ENCODE measurements around the gene SPTBN1.
A peak's percentile ranks its signal among the peaks of the same experiment; 100 is the strongest.
"Not testable (repeated sequence)": the region's sequence is repeated elsewhere in the genome, so short reads cannot be mapped to it uniquely, and the experiment has no call there.

Gene SPTBN1

DNA sequence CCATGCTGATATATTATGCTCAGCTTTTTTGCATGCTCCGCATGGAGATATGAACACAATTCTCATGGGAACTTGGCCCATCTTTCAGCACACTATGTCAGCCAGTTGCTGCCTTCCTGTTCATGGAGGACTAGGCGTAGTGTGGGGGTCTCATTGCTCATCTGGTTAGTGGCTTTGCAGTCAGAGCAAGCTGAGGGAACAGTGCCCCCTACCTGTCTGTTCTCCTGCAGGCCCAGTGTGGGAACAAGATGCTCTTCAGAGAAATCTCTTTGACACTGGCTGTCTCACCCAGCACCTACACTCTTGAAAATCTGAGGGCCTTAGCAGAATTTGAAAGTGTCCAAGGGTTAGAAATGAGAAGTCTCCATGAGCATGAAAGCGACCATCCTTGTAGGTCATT is 47.1 kb downstream of the SPTBN1 start:
- Histone ChIP-seq H3K27me3 (ENCODE audit: low read depth, low read length) (no peaks in the 10 kb centered on the region), H3K4me2 (ENCODE audit: low read length) (no peak overlapping the region), H4K20me1 (ENCODE audit: insufficient read depth, low read length) (no peaks in the 10 kb centered on the region), H3K9me3 (ENCODE audit: insufficient read depth, low read length) (no peaks in the 10 kb centered on the region), H3K4me3 (ENCODE audit: low read length) (no peak overlapping the region), H2AFZ (ENCODE audit: low read depth, low read length) (no peak overlapping the region), H3K9ac (ENCODE audit: low read length) (no peak overlapping the region), H3K27ac (ENCODE audit: low read length) (no peak overlapping the region), H3K36me3 (replicated peaks; ENCODE audit: low read depth, low read length) (no peaks in the 10 kb centered on the region), H3K4me1 (ENCODE audit: low read length) (no peaks in the 10 kb centered on the region), H3K79me2 (ENCODE audit: low read length) (no peaks in the 10 kb centered on the region)
- TF ChIP-seq, protein P1, sequence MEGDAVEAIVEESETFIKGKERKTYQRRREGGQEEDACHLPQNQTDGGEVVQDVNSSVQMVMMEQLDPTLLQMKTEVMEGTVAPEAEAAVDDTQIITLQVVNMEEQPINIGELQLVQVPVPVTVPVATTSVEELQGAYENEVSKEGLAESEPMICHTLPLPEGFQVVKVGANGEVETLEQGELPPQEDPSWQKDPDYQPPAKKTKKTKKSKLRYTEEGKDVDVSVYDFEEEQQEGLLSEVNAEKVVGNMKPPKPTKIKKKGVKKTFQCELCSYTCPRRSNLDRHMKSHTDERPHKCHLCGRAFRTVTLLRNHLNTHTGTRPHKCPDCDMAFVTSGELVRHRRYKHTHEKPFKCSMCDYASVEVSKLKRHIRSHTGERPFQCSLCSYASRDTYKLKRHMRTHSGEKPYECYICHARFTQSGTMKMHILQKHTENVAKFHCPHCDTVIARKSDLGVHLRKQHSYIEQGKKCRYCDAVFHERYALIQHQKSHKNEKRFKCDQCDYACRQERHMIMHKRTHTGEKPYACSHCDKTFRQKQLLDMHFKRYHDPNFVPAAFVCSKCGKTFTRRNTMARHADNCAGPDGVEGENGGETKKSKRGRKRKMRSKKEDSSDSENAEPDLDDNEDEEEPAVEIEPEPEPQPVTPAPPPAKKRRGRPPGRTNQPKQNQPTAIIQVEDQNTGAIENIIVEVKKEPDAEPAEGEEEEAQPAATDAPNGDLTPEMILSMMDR (IDR thresholded peaks at IDR 0.05; ENCODE audit: low read depth, low read length) = peak; percentile 94
- no peak for TF ChIP-seq EZH2phosphoT487 (IDR thresholded peaks at IDR 0.05; ENCODE audit: low read depth)

DNA sequence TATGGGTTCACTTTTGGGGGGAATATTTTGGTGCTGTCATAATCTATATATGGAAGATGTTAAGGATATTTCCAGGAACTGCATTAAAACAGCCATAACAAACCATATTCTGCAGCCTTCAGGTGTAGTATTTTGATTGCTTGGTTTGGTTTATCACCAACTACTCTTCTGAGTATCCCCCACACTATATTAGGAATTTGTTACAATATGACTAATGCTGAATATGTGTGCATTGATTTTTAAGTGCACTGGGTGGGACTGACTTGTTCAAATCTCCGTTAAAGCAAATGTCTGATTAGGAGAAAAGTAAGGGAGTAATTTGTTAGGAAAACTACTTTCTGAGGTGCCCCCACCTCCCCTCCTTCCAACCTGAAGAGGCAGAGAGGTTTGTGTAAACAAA is 47.7 kb downstream of the SPTBN1 start:
- Histone ChIP-seq H3K9ac (ENCODE audit: low read length) (no peak overlapping the region), H3K27me3 (ENCODE audit: low read depth, low read length) (no peaks in the 10 kb centered on the region), H3K4me3 (ENCODE audit: low read length) (no peak overlapping the region), H3K4me2 (ENCODE audit: low read length) (no peak overlapping the region), H3K9me3 (ENCODE audit: insufficient read depth, low read length) (no peaks in the 10 kb centered on the region), H3K4me1 (ENCODE audit: low read length) (no peaks in the 10 kb centered on the region), H3K79me2 (ENCODE audit: low read length) (no peaks in the 10 kb centered on the region), H3K27ac (ENCODE audit: low read length) (no peak overlapping the region), H2AFZ (ENCODE audit: low read depth, low read length) (no peak overlapping the region), H4K20me1 (ENCODE audit: insufficient read depth, low read length) (no peaks in the 10 kb centered on the region), H3K36me3 (replicated peaks; ENCODE audit: low read depth, low read length) (no peaks in the 10 kb centered on the region)
- TF ChIP-seq EZH2phosphoT487 (IDR thresholded peaks at IDR 0.05; ENCODE audit: low read depth) = no peak
- TF ChIP-seq, protein P1 (IDR thresholded peaks at IDR 0.05; ENCODE audit: low read depth, low read length) = no peak

DNA sequence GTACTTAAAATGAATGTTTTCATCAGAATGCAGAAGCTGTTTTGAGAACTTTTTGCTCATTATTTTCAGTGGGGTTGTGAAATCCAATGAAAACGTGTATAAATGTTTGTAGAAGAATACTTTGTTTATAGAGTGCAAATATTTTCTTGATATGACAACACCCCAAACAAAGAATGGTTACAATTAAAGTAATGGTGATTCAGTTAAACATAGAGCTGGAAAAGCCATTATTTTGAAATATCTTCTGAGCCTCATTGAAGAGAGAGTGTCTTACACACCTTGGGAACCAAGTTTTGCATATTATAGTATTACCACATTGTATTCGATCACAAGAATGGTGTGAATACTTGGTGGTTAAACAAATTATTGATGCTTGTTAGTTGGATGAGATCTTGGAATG is 48.7 kb downstream of the SPTBN1 start:
- Histone ChIP-seq H3K9me3 (ENCODE audit: insufficient read depth, low read length) (no peaks in the 10 kb centered on the region), H3K36me3 (replicated peaks; ENCODE audit: low read depth, low read length) (no peaks in the 10 kb centered on the region), H3K27me3 (ENCODE audit: low read depth, low read length) (no peaks in the 10 kb centered on the region), H4K20me1 (ENCODE audit: insufficient read depth, low read length) (no peaks in the 10 kb centered on the region), H3K27ac (ENCODE audit: low read length) (no peak overlapping the region), H3K79me2 (ENCODE audit: low read length) (no peaks in the 10 kb centered on the region), H3K9ac (ENCODE audit: low read length) (no peak overlapping the region), H3K4me1 (ENCODE audit: low read length) (no peaks in the 10 kb centered on the region), H3K4me3 (ENCODE audit: low read length) (no peak overlapping the region), H3K4me2 (ENCODE audit: low read length) (no peak overlapping the region), H2AFZ (ENCODE audit: low read depth, low read length) (no peak overlapping the region)
- TF ChIP-seq, protein P1 (IDR thresholded peaks at IDR 0.05; ENCODE audit: low read depth, low read length) = no peak
- no peak for TF ChIP-seq EZH2phosphoT487 (IDR thresholded peaks at IDR 0.05; ENCODE audit: low read depth)

DNA sequence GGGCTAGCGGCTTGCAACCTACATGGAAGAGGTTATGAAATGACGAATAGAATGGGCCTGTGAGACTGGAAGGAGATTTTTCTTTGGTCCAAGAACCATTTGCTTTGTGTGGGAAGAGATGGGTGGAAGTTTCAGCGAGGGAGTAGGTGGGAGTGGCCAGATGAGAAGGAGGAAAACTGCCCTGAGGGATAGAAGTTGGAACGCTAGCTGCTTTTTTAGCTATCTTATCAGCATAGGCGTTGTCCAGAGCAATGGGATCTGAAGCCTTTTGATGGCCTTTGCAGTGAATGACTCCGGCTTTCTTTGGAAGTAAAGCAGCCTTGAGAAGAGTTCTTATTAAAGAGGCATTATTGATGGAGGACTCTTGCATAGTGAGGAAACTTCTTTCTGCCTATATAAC is 52.4 kb downstream of the SPTBN1 start:
- Histone ChIP-seq H3K4me3 (ENCODE audit: low read length) (no peak overlapping the region), H3K4me2 (ENCODE audit: low read length) (no peak overlapping the region), H2AFZ (ENCODE audit: low read depth, low read length) (no peak overlapping the region), H3K27me3 (ENCODE audit: low read depth, low read length) (no peaks in the 10 kb centered on the region), H3K36me3 (replicated peaks; ENCODE audit: low read depth, low read length) (no peaks in the 10 kb centered on the region), H3K9ac (ENCODE audit: low read length) (no peak overlapping the region), H3K9me3 (ENCODE audit: insufficient read depth, low read length) (no peaks in the 10 kb centered on the region), H3K4me1 (ENCODE audit: low read length) (no peaks in the 10 kb centered on the region), H3K79me2 (ENCODE audit: low read length) (no peaks in the 10 kb centered on the region), H4K20me1 (ENCODE audit: insufficient read depth, low read length) (no peaks in the 10 kb centered on the region), H3K27ac (ENCODE audit: low read length) (no peak overlapping the region)
- TF ChIP-seq EZH2phosphoT487 (IDR thresholded peaks at IDR 0.05; ENCODE audit: low read depth) = no peak
- TF ChIP-seq, protein P1 (IDR thresholded peaks at IDR 0.05; ENCODE audit: low read depth, low read length) = no peak

DNA sequence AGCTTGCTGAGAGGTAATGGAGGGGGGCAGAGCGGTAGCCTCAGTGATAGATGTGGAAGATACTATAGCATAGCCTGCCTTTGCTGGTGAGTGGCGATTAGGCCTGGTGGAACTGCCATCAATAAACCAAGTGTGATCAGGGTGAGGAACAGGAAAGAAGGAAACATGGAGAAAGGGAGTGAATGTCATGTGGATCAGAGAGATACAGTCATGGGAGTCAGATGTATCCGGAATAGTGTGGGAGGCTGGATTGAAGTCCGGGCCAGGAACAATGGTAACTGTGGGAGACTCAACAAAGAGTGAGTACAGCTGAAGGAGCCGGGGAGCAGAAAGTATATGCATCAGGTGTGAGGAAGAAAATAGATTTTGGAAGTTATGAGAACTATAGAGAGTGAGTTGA is 52.9 kb downstream of the SPTBN1 start:
- not testable (repeated sequence) for H3K27ac ChIP-seq (ENCODE audit: low read length); H3K79me2 ChIP-seq (ENCODE audit: low read length); H3K9ac ChIP-seq (ENCODE audit: low read length); H4K20me1 ChIP-seq (ENCODE audit: insufficient read depth, low read length); H3K4me1 ChIP-seq (ENCODE audit: low read length); H2AFZ ChIP-seq (ENCODE audit: low read depth, low read length); H3K9me3 ChIP-seq (ENCODE audit: insufficient read depth, low read length); H3K27me3 ChIP-seq (ENCODE audit: low read depth, low read length); H3K4me2 ChIP-seq (ENCODE audit: low read length); H3K36me3 ChIP-seq (replicated peaks; ENCODE audit: low read depth, low read length); H3K4me3 ChIP-seq (ENCODE audit: low read length)
